HUES6 (cell line): ENCODE results near the gene KCTD21.

Experiments
- H3K27ac ChIP-seq: 2 replicates; pipeline ENCODE4 v1.7.0; 2013; ENCODE audit warnings: low read depth, mild to moderate bottlenecking, low read length, inconsistent platforms
- H3K27me3 ChIP-seq: 2 replicates; pipeline ENCODE4 v1.6.1; 2013; ENCODE audit warnings: low read length; ENCODE audit not compliant: control insufficient read depth, insufficient read depth
- H3K36me3 ChIP-seq: 2 replicates; pipeline ENCODE4 v1.6.1; 2013; ENCODE audit warnings: low read length; ENCODE audit not compliant: control insufficient read depth, insufficient read depth
- H3K4me1 ChIP-seq: 2 replicates; pipeline ENCODE4 v1.6.1; 2013; ENCODE audit warnings: low read length; ENCODE audit not compliant: control insufficient read depth, insufficient read depth
- H3K4me3 ChIP-seq: 2 replicates; pipeline ENCODE4 v1.5.1; 2013; ENCODE audit warnings: low read depth, low read length
- H3K9ac ChIP-seq: one replicate; pipeline ENCODE4 v1.6.1; 2013; ENCODE audit warnings: mild to moderate bottlenecking, low read length
- H3K9me3 ChIP-seq: 2 replicates; pipeline ENCODE4 v1.6.1; 2013; ENCODE audit warnings: low read depth, low read length; ENCODE audit not compliant: control insufficient read depth, insufficient read depth

KCTD21 gene

DNA sequence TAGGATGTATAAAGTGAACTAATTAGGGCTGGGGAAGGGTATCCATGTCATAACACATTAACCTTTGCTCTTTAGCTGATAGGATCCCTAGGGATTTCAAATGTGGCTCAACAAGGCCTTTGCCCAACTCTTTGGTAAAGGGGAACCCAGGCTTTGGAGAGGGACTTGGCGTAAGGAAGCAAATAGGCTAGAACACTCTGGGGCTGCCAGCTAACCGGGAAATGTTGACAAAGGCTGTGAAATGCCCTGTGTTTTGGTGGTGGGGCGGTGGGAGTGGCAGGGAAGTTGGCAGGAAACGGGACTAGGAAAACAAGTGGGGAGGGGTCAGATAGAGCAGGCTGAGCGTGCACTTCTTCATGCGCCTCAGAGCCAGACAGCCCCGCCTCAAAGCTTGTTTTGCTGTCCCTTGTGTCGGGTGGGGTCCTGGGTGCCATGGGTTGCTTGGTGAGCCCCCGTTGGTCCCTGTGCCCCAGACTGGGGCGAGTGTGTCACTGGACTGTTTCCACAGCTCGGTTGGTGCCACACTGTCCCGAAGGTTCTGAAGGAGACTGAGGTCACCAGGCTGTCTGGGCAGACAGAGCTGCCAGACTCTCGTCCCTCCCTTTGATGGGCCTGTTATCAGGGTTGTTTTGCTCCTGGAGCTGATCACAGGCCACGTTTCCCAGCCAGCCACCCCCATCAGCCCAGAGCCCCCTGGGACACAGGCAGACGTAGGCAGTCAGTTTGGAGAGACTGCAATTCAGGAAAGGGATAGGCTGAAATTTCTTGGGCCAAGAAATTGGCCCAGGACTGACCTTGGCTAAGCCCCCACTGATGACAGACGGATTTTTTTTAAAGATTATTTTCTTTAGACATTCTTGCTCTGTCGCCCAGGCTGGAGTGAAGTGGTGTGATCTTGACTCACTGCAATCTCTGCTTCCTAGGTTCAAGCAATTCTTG, 19.6 kb downstream of the KCTD21 start:
- H3K4me3 ChIP-seq = no peak overlapping the region
- H3K27me3 ChIP-seq = no peaks in the 10 kb centered on the region
- H3K4me1 ChIP-seq = peaks cover 7% of the 10 kb centered on the region; the same call in 1 of the 2 replicates

DNA sequence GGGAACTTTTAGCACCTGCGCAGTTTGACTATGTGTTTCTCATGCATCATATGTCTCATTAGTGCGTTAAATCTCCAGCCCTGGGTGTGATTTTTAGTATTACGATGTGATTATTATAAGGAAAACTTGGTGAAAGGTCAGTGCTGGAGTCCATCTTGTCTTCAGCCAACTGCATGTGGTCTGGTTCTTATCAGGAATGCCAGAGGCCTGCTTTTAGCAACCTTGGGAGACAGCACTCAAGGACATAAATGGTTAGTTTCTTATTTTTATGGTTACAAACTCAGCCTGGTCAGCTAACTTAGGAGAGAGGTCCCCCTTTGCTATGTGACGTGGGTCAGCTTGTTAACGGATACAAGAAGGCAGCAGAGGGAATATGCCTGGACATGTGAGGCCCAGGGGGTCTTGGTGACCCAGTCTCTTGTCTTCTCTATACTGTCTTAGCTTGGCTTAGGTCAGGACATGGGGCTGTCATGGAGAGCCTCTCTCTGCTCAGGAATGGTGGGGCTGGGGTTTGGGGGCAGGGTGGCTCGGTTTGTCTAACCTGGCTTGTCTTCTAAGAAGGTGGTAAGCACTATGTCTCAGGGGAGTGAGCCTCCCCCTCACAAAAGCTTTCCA, 21.5 kb downstream of the KCTD21 start:
- Histone ChIP-seq H3K4me3 (no peak overlapping the region), H3K27me3 (no peaks in the 10 kb centered on the region), H3K27ac (no peak overlapping the region), H3K4me1 (peaks cover 7% of the 10 kb centered on the region; the same call in 1 of the 2 replicates), H3K36me3 (no peaks in the 10 kb centered on the region), H3K9me3 (no peaks in the 10 kb centered on the region), H3K9ac (no peak overlapping the region)

More for the DNA sequence above, 19.6 kb downstream of the KCTD21 start:
- Histone ChIP-seq H3K9me3 (no peaks in the 10 kb centered on the region), H3K36me3 (no peaks in the 10 kb centered on the region), H3K27ac (no peak overlapping the region), H3K9ac (peak overlapping the region; percentile 27)

DNA sequence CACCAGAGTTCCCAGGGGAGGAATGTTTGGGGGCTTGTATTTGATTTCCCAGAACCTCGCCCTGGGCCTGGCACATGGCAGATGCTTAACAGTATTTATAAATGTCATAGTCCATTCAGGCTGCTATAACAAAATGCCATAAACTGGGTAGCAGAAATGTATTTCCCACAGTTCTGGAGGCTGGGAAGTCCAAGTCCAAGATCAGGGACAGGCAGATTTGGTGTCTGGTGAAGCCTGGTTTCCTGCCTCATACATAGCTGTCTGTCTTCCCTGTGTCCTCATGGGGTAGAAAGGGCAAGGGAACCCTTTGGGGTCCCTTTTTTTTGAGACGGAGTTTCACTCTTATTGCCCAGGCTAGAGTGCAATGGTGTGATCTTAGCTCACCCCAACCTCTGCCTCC, 24.0 kb downstream of the KCTD21 start:
- no peak overlapping the region for H3K9ac ChIP-seq
- peaks cover 7% of the 10 kb centered on the region; the same call in 1 of the 2 replicates for H3K4me1 ChIP-seq
- no peaks in the 10 kb centered on the region for H3K27me3 ChIP-seq
- no peak overlapping the region for H3K27ac ChIP-seq
- no peaks in the 10 kb centered on the region for H3K9me3 ChIP-seq
- no peak overlapping the region for H3K4me3 ChIP-seq
- H3K36me3 ChIP-seq = no peaks in the 10 kb centered on the region

DNA sequence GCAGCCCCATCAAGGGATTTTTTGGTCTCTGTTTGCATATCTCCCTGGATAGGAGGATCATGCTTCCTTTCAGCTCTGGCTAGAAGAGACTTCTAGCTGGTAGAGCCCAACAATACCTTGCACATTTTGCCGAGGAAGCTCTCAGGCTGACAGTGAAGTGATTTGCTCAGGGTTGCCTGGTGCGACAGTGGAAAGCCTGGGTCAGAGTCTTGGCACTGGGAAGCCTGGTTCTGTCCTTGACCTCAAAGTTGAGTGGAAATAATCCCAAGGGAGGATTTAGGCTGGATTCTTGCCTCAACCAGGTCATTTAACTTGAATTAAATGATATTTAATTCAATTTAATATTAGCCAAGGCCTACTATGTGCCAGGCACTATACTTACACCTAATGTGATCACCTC, 24.6 kb downstream of the KCTD21 start:
- no peak overlapping the region for H3K4me3 ChIP-seq
- H3K27ac ChIP-seq = no peak overlapping the region
- peaks cover 7% of the 10 kb centered on the region; the same call in 1 of the 2 replicates for H3K4me1 ChIP-seq
- H3K9me3 ChIP-seq = no peaks in the 10 kb centered on the region
- H3K36me3 ChIP-seq = no peaks in the 10 kb centered on the region
- no peaks in the 10 kb centered on the region for H3K27me3 ChIP-seq
- no peak overlapping the region for H3K9ac ChIP-seq

DNA sequence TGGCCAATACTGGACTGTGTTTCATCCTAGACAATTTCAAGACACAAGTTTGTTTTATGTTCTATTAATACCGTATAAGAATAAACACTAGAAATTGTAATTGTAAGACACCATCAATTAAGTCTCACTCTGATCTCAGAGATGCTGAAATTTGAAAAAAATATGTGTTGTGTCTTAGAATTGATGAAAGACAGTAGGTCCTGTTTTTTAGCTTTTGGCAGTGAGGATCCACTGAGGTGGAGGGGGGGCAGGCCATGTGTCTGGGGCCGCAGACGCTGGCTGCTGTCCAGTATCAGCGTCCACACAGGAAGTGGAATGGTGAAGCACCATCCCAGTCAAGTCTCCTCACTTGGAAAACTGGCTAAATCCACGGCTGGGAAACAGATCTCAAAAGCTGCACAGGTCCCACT, 26.5 kb downstream of the KCTD21 start:
- H3K4me1 ChIP-seq = peaks cover 2% of the 10 kb centered on the region; the same call in 1 of the 2 replicates
- H3K9me3 ChIP-seq = no peaks in the 10 kb centered on the region
- H3K27ac ChIP-seq = no peak overlapping the region
- H3K36me3 ChIP-seq = no peaks in the 10 kb centered on the region
- no peak overlapping the region for H3K9ac ChIP-seq
- H3K4me3 ChIP-seq = no peak overlapping the region
- no peaks in the 10 kb centered on the region for H3K27me3 ChIP-seq

DNA sequence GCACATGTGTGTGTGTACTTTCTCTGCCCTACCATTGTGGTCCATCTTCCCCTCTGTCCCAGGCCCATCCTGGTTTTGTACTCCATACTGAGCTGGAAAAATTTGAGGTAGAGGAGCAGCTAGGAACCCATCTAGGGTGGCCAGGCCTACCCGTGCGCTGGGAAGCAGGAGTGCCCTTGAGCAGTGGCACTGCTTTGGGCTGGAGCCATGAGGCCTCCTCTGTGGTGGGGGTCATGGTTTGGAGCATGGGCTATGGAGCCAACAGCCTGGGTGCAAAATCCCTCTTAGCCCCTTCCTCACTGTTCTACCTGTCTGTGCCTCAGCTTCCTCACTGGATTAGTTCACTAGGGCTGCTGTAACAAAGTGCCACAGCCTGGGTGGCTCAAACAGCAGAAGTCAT, 27.1 kb downstream of the KCTD21 start:
- Histone ChIP-seq H3K9ac (no peak overlapping the region), H3K27ac (no peak overlapping the region), H3K4me3 (no peak overlapping the region), H3K27me3 (no peaks in the 10 kb centered on the region), H3K9me3 (no peaks in the 10 kb centered on the region), H3K4me1 (no peaks in the 10 kb centered on the region), H3K36me3 (no peaks in the 10 kb centered on the region)

DNA sequence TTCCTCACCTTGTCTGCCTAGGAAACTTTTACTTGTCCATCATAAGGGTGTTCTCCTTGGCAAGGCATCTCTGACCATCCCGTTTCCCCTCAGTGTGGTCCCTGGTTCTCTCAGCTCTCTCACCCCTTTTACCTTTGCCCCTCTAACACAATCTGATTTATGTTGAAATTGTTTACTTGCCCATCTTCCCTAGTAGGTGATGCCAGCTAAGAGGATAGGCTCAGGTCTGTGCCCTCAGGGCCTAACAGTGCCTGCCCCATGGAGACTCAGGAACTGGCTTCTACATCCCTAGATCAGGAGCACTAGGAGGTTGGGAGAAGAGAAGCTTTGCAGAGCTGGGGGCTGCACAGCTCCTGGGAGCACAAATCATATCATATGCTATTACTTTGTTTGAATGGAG, 27.9 kb downstream of the KCTD21 start:
- Histone ChIP-seq H3K4me3 (no peak overlapping the region), H3K27ac (no peak overlapping the region)

DNA sequence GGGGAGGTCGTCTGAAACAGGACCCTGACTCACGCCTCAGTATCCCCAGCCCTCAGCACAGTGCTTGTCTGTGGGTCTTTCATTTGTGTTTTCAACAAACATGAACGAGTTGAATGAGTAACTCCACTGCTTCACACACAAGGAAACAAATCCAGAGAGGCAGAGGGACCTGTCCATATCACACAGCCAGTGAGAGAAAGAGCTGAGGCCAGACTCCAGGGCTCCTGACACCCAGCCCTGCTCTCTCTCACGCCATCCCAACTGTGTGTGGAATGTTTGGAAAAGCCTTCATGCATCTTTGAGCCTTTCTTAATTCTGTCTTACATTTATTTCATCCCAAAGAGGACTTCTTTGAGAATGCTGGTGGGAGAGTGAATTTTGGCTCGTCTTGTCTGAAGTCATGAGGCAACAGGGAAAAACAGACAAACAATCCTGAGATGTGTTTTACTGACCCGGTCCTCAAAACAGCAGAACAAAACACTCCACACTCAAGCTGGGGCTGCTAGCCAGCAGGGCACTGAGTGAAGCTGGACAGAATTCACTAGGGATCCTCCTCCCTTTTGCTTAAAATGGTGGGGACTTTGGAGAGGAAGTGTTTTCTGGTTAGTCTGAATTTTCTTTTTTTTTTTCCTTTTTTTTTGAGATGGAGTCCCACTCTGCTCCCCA, 29.3 kb downstream of the KCTD21 start:
- no peaks in the 10 kb centered on the region for H3K9me3 ChIP-seq
- H3K36me3 ChIP-seq = no peaks in the 10 kb centered on the region
- H3K27me3 ChIP-seq = no peaks in the 10 kb centered on the region
- H3K27ac ChIP-seq = no peak overlapping the region
- no peak overlapping the region for H3K4me3 ChIP-seq
- H3K9ac ChIP-seq = peak overlapping the region; percentile 12
- no peaks in the 10 kb centered on the region for H3K4me1 ChIP-seq

More for the DNA sequence above, 27.9 kb downstream of the KCTD21 start:
- no peaks in the 10 kb centered on the region for H3K36me3 ChIP-seq
- no peak overlapping the region for H3K9ac ChIP-seq
- no peaks in the 10 kb centered on the region for H3K27me3 ChIP-seq
- H3K9me3 ChIP-seq = no peaks in the 10 kb centered on the region
- no peaks in the 10 kb centered on the region for H3K4me1 ChIP-seq

DNA sequence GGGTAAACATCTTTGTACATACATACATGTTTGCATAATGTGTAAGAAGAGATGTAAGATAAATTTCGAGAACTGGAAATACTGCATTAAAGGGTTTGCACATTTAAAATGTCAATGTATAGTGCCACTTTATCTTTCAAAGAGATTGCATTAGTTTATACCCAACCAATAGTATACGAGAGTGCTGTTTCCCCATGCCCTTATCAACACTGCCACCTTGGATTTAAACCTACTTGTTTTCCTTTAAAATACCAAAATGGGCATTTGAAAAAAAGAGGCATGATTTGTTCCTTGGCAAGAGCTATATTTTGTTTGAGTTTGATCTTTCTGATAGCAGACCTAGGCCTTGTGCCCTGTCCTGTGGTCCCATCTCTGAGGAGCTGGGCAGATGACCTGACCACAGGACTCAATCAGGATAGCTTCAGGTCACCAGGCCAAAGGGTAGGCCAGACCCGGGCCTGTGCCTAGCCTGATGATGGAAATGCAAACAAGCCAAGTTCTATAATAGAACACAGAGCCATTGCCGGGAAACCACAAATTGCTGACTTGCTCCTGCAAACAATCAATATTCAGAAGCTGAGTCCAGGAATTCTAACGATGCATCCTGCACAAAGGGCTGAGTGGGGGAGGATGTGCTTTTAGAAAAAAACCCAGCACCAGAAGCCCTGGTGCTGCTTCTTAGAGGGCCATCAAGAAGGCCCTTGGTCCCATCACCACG, 32.1 kb downstream of the KCTD21 start:
- Histone ChIP-seq H3K27me3 (no peaks in the 10 kb centered on the region), H3K4me3 (no peak overlapping the region), H3K27ac (no peak overlapping the region), H3K9me3 (no peaks in the 10 kb centered on the region), H3K36me3 (no peaks in the 10 kb centered on the region), H3K4me1 (no peaks in the 10 kb centered on the region), H3K9ac (no peak overlapping the region)

DNA sequence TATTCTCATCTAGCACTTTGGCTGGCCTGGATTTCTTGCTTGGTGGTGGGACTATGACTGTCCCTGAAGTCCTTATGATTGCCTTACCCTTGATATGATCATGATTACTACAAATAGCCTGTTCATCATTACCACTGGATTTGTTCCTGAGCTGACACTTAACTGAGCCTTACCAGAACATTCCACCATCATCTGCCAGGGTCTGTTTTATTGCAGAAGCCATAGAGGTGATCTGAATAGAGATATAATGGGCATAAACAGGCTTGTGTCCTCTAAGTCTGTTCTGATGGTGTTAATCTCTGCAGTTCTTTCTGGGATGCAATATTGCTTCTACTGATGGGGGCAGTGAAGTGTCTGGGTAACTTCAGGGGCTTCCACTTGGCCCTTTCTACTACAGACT, 36.6 kb downstream of the KCTD21 start:
- Histone ChIP-seq H3K36me3 (no peaks in the 10 kb centered on the region), H3K27ac (no peak overlapping the region), H3K4me3 (no peak overlapping the region), H3K4me1 (no peaks in the 10 kb centered on the region), H3K9me3 (no peaks in the 10 kb centered on the region), H3K27me3 (no peaks in the 10 kb centered on the region), H3K9ac (no peak overlapping the region)
